ENCODE results near the gene ATP2C2. TPM values are rescaled to one million over a fixed set of nuclear protein-coding genes. Genes with fewer than 3 reads are reported as not detected.

ATP2C2 gene
- total RNA-seq, 2 experiments from 2014 or later = not detected

DNA sequence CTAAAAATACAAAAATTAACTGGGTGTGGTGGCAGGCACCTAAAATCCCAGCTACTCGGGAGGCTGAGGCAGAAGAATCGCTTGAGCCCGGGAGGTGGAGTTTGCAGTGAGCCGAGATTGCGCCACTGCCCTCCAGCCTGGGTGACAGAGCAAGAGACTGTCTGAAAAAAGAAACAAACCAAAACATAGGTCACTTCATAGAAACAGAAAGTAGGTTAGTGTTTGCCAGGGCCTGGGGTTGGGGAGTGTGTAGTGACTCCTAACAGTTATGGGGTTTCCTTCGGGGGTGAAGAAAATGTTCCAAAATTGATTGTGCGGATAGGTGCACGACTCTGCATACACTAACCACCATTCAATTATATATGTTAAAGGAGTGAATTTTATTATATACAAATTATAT, 59.2 kb downstream of the ATP2C2 start:
- H3K27ac ChIP-seq (ENCODE audit: low read depth in 1 of 2, low read length in 2 of 2) = no peak overlapping the region
- no peaks in the 10 kb centered on the region for H3K4me1 Mint-ChIP-seq (ENCODE audit: low read depth)
- H3K27ac Mint-ChIP-seq = no peak overlapping the region
- POLR2A ChIA-PET = no interaction called here
- no peaks in the 10 kb centered on the region for H3K9me3 Mint-ChIP-seq
- intact Hi-C loops (cut with DNase I, micrococcal nuclease) = no loop called here
- H3K4me1 ChIP-seq (ENCODE audit: insufficient read depth, low read length) = no peaks in the 10 kb centered on the region
- no peaks in the 10 kb centered on the region for H3K36me3 Mint-ChIP-seq (ENCODE audit: low read depth)
- no peak for ATAC-seq (ENCODE audit: poor library complexity)
- H3K4me3 ChIP-seq (ENCODE audit: low read length) = no peak overlapping the region
- H3K4me3 Mint-ChIP-seq = no peak overlapping the region
- peaks cover 0 to 4% of the 10 kb centered on the region in 2 experiments for H3K27me3 ChIP-seq (ENCODE audit: control insufficient read depth in 1 of 2, insufficient read depth in 2 of 2, low read length in 2 of 2)
- H3K36me3 ChIP-seq (ENCODE audit: insufficient read depth, low read length) = no peaks in the 10 kb centered on the region
- CTCF ChIA-PET = no interaction called here
- peaks cover 29% of the 10 kb centered on the region for H3K27me3 Mint-ChIP-seq
- TF ChIP-seq, protein P1, sequence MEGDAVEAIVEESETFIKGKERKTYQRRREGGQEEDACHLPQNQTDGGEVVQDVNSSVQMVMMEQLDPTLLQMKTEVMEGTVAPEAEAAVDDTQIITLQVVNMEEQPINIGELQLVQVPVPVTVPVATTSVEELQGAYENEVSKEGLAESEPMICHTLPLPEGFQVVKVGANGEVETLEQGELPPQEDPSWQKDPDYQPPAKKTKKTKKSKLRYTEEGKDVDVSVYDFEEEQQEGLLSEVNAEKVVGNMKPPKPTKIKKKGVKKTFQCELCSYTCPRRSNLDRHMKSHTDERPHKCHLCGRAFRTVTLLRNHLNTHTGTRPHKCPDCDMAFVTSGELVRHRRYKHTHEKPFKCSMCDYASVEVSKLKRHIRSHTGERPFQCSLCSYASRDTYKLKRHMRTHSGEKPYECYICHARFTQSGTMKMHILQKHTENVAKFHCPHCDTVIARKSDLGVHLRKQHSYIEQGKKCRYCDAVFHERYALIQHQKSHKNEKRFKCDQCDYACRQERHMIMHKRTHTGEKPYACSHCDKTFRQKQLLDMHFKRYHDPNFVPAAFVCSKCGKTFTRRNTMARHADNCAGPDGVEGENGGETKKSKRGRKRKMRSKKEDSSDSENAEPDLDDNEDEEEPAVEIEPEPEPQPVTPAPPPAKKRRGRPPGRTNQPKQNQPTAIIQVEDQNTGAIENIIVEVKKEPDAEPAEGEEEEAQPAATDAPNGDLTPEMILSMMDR (IDR thresholded peaks at IDR 0.05) = no peak
- no peak for DNase-seq
- H3K9me3 ChIP-seq (ENCODE audit: control insufficient read depth in 1 of 2, insufficient read depth in 1 of 2, low read length in 2 of 2) = no peaks in the 10 kb centered on the region

DNA sequence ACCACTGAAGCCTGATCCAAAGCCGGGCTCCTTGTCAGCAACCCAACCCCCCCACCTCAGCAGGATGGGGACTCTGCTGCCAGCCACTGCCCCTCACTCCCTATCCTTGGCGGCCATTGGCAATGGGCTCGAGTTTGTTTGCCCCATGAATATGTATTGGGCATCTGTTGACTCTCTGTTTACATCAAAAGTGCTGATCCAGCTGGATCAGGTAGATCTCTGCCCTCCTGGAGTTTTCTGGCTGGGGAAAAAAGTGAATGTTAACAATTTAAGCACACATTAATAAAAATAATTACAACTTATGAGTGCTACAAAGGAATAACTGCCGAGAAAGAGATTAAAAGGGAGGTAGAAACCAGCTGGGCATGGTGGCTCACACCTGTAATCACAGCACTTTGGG, 62.5 kb downstream of the ATP2C2 start:
- Histone ChIP-seq H3K4me3 (ENCODE audit: low read length) (no peak overlapping the region), H3K4me1 (ENCODE audit: insufficient read depth, low read length) (no peaks in the 10 kb centered on the region), H3K36me3 (ENCODE audit: insufficient read depth, low read length) (no peaks in the 10 kb centered on the region), H3K9me3 (ENCODE audit: control insufficient read depth in 1 of 2, insufficient read depth in 1 of 2, low read length in 2 of 2) (no peaks in the 10 kb centered on the region), H3K27ac (ENCODE audit: low read depth in 1 of 2, low read length in 2 of 2) (no peak overlapping the region), H3K27me3 (ENCODE audit: control insufficient read depth in 1 of 2, insufficient read depth in 2 of 2, low read length in 2 of 2) (peaks cover 0 to 4% of the 10 kb centered on the region in 2 experiments)
- DNase-seq (no peak), ATAC-seq (ENCODE audit: poor library complexity) (no peak)
- no peak overlapping the region for H3K27ac Mint-ChIP-seq
- ChIA-PET CTCF (no interaction called here), POLR2A (no interaction called here)
- no peaks in the 10 kb centered on the region for H3K36me3 Mint-ChIP-seq (ENCODE audit: low read depth)
- no peak overlapping the region for H3K4me3 Mint-ChIP-seq
- peaks cover 29% of the 10 kb centered on the region for H3K27me3 Mint-ChIP-seq
- intact Hi-C loops (cut with DNase I, micrococcal nuclease) = no loop called here
- TF ChIP-seq, protein P1 (IDR thresholded peaks at IDR 0.05) = no peak
- H3K4me1 Mint-ChIP-seq (ENCODE audit: low read depth) = no peaks in the 10 kb centered on the region
- H3K9me3 Mint-ChIP-seq = no peaks in the 10 kb centered on the region

DNA sequence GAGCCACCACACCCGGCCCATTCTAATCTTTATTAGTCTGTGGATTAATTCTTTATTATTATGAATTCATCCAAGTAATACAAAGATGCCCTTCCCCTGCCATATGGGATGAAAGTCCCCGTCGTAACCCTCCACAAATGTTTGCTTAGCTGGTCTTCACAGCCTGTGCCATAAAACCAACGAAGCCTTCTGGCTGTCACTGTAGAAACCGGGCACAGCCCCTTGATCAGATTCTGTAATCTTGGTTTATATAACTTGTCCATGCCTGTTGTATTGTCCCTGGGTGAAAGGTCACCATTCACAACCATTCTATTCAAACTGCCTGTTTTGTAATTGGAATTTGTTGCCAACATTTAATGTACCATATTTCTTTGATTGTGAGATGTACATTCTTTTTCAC, 66.5 kb downstream of the ATP2C2 start:
- Histone ChIP-seq H3K27ac (ENCODE audit: low read depth in 1 of 2, low read length in 2 of 2) (no peak overlapping the region), H3K4me3 (ENCODE audit: low read length) (no peak overlapping the region), H3K4me1 (ENCODE audit: insufficient read depth, low read length) (no peaks in the 10 kb centered on the region), H3K27me3 (ENCODE audit: control insufficient read depth in 1 of 2, insufficient read depth in 2 of 2, low read length in 2 of 2) (no peaks in the 10 kb centered on the region), H3K36me3 (ENCODE audit: insufficient read depth, low read length) (no peaks in the 10 kb centered on the region), H3K9me3 (ENCODE audit: control insufficient read depth in 1 of 2, insufficient read depth in 1 of 2, low read length in 2 of 2) (no peaks in the 10 kb centered on the region)
- H3K4me3 Mint-ChIP-seq = no peak overlapping the region
- no peak for DNase-seq
- no peaks in the 10 kb centered on the region for H3K4me1 Mint-ChIP-seq (ENCODE audit: low read depth)
- peaks cover 5% of the 10 kb centered on the region for H3K27me3 Mint-ChIP-seq
- no peak for ATAC-seq (ENCODE audit: poor library complexity)
- TF ChIP-seq, protein P1 (IDR thresholded peaks at IDR 0.05) = no peak
- intact Hi-C loops (cut with DNase I, micrococcal nuclease) = no loop called here
- no peak overlapping the region for H3K27ac Mint-ChIP-seq
- ChIA-PET POLR2A (no interaction called here), CTCF (no interaction called here)
- H3K9me3 Mint-ChIP-seq = no peaks in the 10 kb centered on the region
- H3K36me3 Mint-ChIP-seq (ENCODE audit: low read depth) = no peaks in the 10 kb centered on the region

All from CD4-positive, alpha-beta T cell (primary cell).